WTC11 (cell line): ENCODE measurements around the gene ADIPOR2. TPM values are rescaled to one million over a fixed set of nuclear protein-coding genes. Genes with fewer than 3 reads are reported as not detected.

ENCODE experiments used
- ATAC-seq: fragments of 200-7000 bp; cut with Tn5 transposase; 2 replicates; pipeline ENCODE4 v1.10.0; 2021; ENCODE audit warnings: mild to moderate bottlenecking, moderate library complexity
- CTCF ChIA-PET: fragments of 300-600 bp; sonication (Branson Sonifier 250); formaldehyde crosslinking; loops from one replicate; lab custom pipeline; 2021; ENCODE audit warnings: antibody characterized with exemption; lab: Charles Lee
- POLR2A ChIA-PET: fragments of 350-600 bp; sonication (Branson Sonifier 250); formaldehyde crosslinking; loops from one replicate; lab custom pipeline; 2021; ENCODE audit warnings: antibody characterized with exemption; lab: Charles Lee
- DNase-seq: peaks from one replicate; pipeline ENCODE4 v3.0.0; 2021; ENCODE audit warnings: low spot score
- H3K27ac Mint-ChIP-seq: 2 replicates; pipeline ENCODE4 v1.8.0; 2021; ENCODE audit warnings: mixed read lengths
- H3K27me3 Mint-ChIP-seq: 2 replicates; pipeline ENCODE4 v1.8.0; 2021; ENCODE audit warnings: low read depth, mild to moderate bottlenecking, moderate library complexity, mixed read lengths
- H3K36me3 Mint-ChIP-seq: 2 replicates; pipeline ENCODE4 v1.8.0; 2021; ENCODE audit warnings: mixed read lengths
- H3K4me1 Mint-ChIP-seq: 2 replicates; pipeline ENCODE4 v1.8.0; 2022; ENCODE audit warnings: mixed read lengths
- H3K4me3 Mint-ChIP-seq: 2 replicates; pipeline ENCODE4 v1.8.0; 2021; ENCODE audit warnings: mild to moderate bottlenecking, moderate library complexity, mixed read lengths
- H3K9me3 Mint-ChIP-seq: 2 replicates; pipeline ENCODE4 v1.8.0; 2021; ENCODE audit warnings: mixed read lengths
- E2F5 ChIP-seq: sonication (generic); formaldehyde crosslinking; IDR thresholded peaks from 2 replicates; pipeline ENCODE4 v1.8.1; 2022; ENCODE audit warnings: mild to moderate bottlenecking, moderate library complexity, missing genetic modification reagents
- ETV6 ChIP-seq: sonication (generic); formaldehyde crosslinking; IDR thresholded peaks from 2 replicates; pipeline ENCODE4 v1.8.1; 2022; ENCODE audit warnings: mild to moderate bottlenecking, missing genetic modification reagents
- FOXP4 ChIP-seq: sonication (generic); formaldehyde crosslinking; IDR thresholded peaks from 2 replicates; pipeline ENCODE4 v1.8.0; 2022; ENCODE audit warnings: mild to moderate bottlenecking, missing genetic modification reagents
- HMGXB4 ChIP-seq: sonication (generic); formaldehyde crosslinking; IDR thresholded peaks from 2 replicates; pipeline ENCODE4 v1.8.1; 2023; ENCODE audit warnings: mild to moderate bottlenecking, moderate library complexity, missing genetic modification reagents
- MAX ChIP-seq: sonication (generic); formaldehyde crosslinking; IDR thresholded peaks from 2 replicates; pipeline ENCODE4 v1.8.0; 2022; ENCODE audit warnings: mild to moderate bottlenecking, missing genetic modification reagents
- MYBL2 ChIP-seq: sonication (generic); formaldehyde crosslinking; IDR thresholded peaks from 2 replicates; pipeline ENCODE4 v1.8.1; 2023; ENCODE audit warnings: mild to moderate bottlenecking, moderate library complexity, missing genetic modification reagents
- NFE2L1 ChIP-seq: sonication (generic); formaldehyde crosslinking; IDR thresholded peaks from 2 replicates; pipeline ENCODE4 v1.8.1; 2023; ENCODE audit warnings: missing genetic modification reagents
- SOX15 ChIP-seq: fragments of 250-450 bp; sonication (Bioruptor Pico); IDR thresholded peaks from 2 replicates; pipeline ENCODE4 v1.9.0; 2021; ENCODE audit warnings: mild to moderate bottlenecking
- STAT6 ChIP-seq: sonication (generic); formaldehyde crosslinking; conservative IDR thresholded peaks from 2 replicates; pipeline ENCODE4 v1.8.1; 2023; ENCODE audit warnings: mild to moderate bottlenecking, low read depth, missing genetic modification reagents, moderate library complexity
- TCF7 ChIP-seq: sonication (generic); formaldehyde crosslinking; IDR thresholded peaks from 2 replicates; pipeline ENCODE4 v1.8.0; 2022; ENCODE audit warnings: mild to moderate bottlenecking, low read depth, missing genetic modification reagents, moderate library complexity
- TEAD1 ChIP-seq: sonication (generic); formaldehyde crosslinking; IDR thresholded peaks from 2 replicates; pipeline ENCODE4 v1.8.0; 2022; ENCODE audit warnings: mild to moderate bottlenecking, missing genetic modification reagents
- ZNF121 ChIP-seq: sonication (generic); formaldehyde crosslinking; IDR thresholded peaks from 2 replicates; pipeline ENCODE4 v1.8.0; 2023; ENCODE audit warnings: missing genetic modification reagents
- ZNF263 ChIP-seq: sonication (generic); formaldehyde crosslinking; IDR thresholded peaks from 2 replicates; pipeline ENCODE4 v1.8.1; 2022; ENCODE audit warnings: low read depth, mild to moderate bottlenecking, moderate library complexity, missing genetic modification reagents
- ZNF416 ChIP-seq: fragments of 250-450 bp; sonication (Bioruptor Pico); IDR thresholded peaks from 2 replicates; pipeline ENCODE4 v1.9.0; 2021; ENCODE audit warnings: mild to moderate bottlenecking, inconsistent platforms
- ZNF425 ChIP-seq: fragments of 250-450 bp; sonication (Bioruptor Pico); conservative IDR thresholded peaks from 2 replicates; pipeline ENCODE4 v1.9.0; 2021; ENCODE audit warnings: mild to moderate bottlenecking
- total RNA-seq: library from RNA; stranded (reverse); gene quantifications from 3 replicates; pipeline ENCODE4 v1.2.3, GENCODE V29; 2021
- TF ChIP-seq, protein P1 (sequence below): sonication (generic); formaldehyde crosslinking; IDR thresholded peaks from 2 replicates; pipeline ENCODE4 v1.8.1; 2023; ENCODE audit warnings: mild to moderate bottlenecking, missing genetic modification reagents, moderate library complexity
- TF ChIP-seq, protein P2 (sequence below): sonication (generic); formaldehyde crosslinking; IDR thresholded peaks from 2 replicates; pipeline ENCODE4 v1.8.1; 2023; ENCODE audit warnings: mild to moderate bottlenecking, missing genetic modification reagents, moderate library complexity
- TF ChIP-seq, protein P3 (sequence below): fragments of 200-600 bp; IDR thresholded peaks from 2 replicates; pipeline ENCODE4 v1.8.0; 2022; ENCODE audit warnings: antibody characterized with exemption
- TF ChIP-seq, protein P4 (sequence below): sonication (generic); formaldehyde crosslinking; IDR thresholded peaks from 2 replicates; pipeline ENCODE4 v1.8.0; 2023; ENCODE audit warnings: mild to moderate bottlenecking, missing genetic modification reagents

ADIPOR2 gene
- total RNA-seq, 1 experiment from 2014 or later, result 38.4 TPM

- ChIA-PET POLR2A (interaction anchor here (0.9 to 1.3 kb wide), 2 partner anchors 28 to 128 kb away, joined by 3 to 5 read pairs; partner anchors contain the start of gene ADIPOR2), CTCF (interaction anchor here (1.0 to 4.3 kb wide), 7 partner anchors 10 to 277 kb away, joined by 3 to 52 read pairs (median 13); partner anchors contain the start of genes ADIPOR2 and WNT5B)
- Mint-ChIP-seq H3K36me3 (no peaks in the 10 kb centered on the region), H3K27ac (peak overlapping the region; percentile 73; the same call in 1 of the 2 replicates), H3K27me3 (peaks cover 49% of the 10 kb centered on the region), H3K4me1 (peaks cover 19% of the 10 kb centered on the region), H3K4me3 (peak overlapping the region; percentile 57), H3K9me3 (no peaks in the 10 kb centered on the region)
- DNase-seq (peak; percentile 91), ATAC-seq (peak; percentile 88)
- TF ChIP-seq, protein P1, sequence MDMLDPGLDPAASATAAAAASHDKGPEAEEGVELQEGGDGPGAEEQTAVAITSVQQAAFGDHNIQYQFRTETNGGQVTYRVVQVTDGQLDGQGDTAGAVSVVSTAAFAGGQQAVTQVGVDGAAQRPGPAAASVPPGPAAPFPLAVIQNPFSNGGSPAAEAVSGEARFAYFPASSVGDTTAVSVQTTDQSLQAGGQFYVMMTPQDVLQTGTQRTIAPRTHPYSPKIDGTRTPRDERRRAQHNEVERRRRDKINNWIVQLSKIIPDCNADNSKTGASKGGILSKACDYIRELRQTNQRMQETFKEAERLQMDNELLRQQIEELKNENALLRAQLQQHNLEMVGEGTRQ (CRISPR knock-in tag), result 0 out of 2 replicates have a peak, but pooled peaks have one; percentile 7
- peak; percentile 76 for TF ChIP-seq FOXP4 (CRISPR knock-in tag)
- TF ChIP-seq TEAD1, result peak; percentile 49; the same call in 1 of the 2 replicates
- TF ChIP-seq NFE2L1 (CRISPR knock-in tag), result no peak
- peak; percentile 100 for TF ChIP-seq ETV6 (CRISPR knock-in tag)
- no peak for TF ChIP-seq STAT6 (CRISPR knock-in tag)
- TF ChIP-seq HMGXB4 (CRISPR knock-in tag), result peak; percentile 96
- no peak for TF ChIP-seq MYBL2 (CRISPR knock-in tag)
- TF ChIP-seq, protein P2, sequence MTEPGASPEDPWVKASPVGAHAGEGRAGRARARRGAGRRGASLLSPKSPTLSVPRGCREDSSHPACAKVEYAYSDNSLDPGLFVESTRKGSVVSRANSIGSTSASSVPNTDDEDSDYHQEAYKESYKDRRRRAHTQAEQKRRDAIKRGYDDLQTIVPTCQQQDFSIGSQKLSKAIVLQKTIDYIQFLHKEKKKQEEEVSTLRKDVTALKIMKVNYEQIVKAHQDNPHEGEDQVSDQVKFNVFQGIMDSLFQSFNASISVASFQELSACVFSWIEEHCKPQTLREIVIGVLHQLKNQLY (CRISPR knock-in tag), result no peak
- TF ChIP-seq ZNF121 (CRISPR knock-in tag), result 0 out of 2 replicates have a peak, but pooled peaks have one; percentile 18
- no peak for TF ChIP-seq ZNF425
- TF ChIP-seq SOX15 (CRISPR knock-in tag), result no peak
- peak; percentile 74 for TF ChIP-seq MAX (CRISPR knock-in tag)
- peak; percentile 78; the same call in 1 of the 2 replicates for TF ChIP-seq E2F5 (CRISPR knock-in tag)
- TF ChIP-seq TCF7 (CRISPR knock-in tag), result no peak
- TF ChIP-seq, protein P3, sequence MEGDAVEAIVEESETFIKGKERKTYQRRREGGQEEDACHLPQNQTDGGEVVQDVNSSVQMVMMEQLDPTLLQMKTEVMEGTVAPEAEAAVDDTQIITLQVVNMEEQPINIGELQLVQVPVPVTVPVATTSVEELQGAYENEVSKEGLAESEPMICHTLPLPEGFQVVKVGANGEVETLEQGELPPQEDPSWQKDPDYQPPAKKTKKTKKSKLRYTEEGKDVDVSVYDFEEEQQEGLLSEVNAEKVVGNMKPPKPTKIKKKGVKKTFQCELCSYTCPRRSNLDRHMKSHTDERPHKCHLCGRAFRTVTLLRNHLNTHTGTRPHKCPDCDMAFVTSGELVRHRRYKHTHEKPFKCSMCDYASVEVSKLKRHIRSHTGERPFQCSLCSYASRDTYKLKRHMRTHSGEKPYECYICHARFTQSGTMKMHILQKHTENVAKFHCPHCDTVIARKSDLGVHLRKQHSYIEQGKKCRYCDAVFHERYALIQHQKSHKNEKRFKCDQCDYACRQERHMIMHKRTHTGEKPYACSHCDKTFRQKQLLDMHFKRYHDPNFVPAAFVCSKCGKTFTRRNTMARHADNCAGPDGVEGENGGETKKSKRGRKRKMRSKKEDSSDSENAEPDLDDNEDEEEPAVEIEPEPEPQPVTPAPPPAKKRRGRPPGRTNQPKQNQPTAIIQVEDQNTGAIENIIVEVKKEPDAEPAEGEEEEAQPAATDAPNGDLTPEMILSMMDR, result peak; percentile 53
- no peak for TF ChIP-seq ZNF416 (CRISPR knock-in tag)
- TF ChIP-seq, protein P4, sequence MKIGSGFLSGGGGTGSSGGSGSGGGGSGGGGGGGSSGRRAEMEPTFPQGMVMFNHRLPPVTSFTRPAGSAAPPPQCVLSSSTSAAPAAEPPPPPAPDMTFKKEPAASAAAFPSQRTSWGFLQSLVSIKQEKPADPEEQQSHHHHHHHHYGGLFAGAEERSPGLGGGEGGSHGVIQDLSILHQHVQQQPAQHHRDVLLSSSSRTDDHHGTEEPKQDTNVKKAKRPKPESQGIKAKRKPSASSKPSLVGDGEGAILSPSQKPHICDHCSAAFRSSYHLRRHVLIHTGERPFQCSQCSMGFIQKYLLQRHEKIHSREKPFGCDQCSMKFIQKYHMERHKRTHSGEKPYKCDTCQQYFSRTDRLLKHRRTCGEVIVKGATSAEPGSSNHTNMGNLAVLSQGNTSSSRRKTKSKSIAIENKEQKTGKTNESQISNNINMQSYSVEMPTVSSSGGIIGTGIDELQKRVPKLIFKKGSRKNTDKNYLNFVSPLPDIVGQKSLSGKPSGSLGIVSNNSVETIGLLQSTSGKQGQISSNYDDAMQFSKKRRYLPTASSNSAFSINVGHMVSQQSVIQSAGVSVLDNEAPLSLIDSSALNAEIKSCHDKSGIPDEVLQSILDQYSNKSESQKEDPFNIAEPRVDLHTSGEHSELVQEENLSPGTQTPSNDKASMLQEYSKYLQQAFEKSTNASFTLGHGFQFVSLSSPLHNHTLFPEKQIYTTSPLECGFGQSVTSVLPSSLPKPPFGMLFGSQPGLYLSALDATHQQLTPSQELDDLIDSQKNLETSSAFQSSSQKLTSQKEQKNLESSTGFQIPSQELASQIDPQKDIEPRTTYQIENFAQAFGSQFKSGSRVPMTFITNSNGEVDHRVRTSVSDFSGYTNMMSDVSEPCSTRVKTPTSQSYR (CRISPR knock-in tag), result 0 out of 2 replicates have a peak, but pooled peaks have one; percentile 64
- TF ChIP-seq ZNF263, result peak; percentile 54; the same call in 1 of the 2 replicates
These were observed 28.0 kb upstream of the ADIPOR2 start for GRCh38 chr12:1662761-1663439.
